ENCODE data around the gene PABPC1L.

GRCh38 chr20:44969300-44969894 lies 59.5 kb downstream of the PABPC1L start:
- TF ChIP-seq NR3C1 (CRISPR knock-in tag; conservative IDR thresholded peaks at IDR 0.05; ENCODE audit: low read depth) (no peak), SP1 (CRISPR knock-in tag; conservative IDR thresholded peaks at IDR 0.05) (no peak), CTCF (IDR thresholded peaks at IDR 0.05) (no peak), ATF3 (CRISPR knock-in tag; conservative IDR thresholded peaks at IDR 0.05) (no peak), SMAD3 (CRISPR knock-in tag; IDR thresholded peaks at IDR 0.05; ENCODE audit: borderline replicate concordance) (no peak), HMGXB4 (CRISPR knock-in tag; IDR thresholded peaks at IDR 0.05) (no peak), ELF4 (CRISPR knock-in tag; IDR thresholded peaks at IDR 0.05; ENCODE audit: low read depth) (no peak), AFF4 (CRISPR knock-in tag; IDR thresholded peaks at IDR 0.05; ENCODE audit: borderline replicate concordance) (no peak), HMGA2 (CRISPR knock-in tag; IDR thresholded peaks at IDR 0.05) (no peak)

Data from WTC11 (cell line).